GM21360 (cell line): Measurements from ENCODE around the gene EPAS1.

Source experiments
- ATAC-seq: cut with Tn5 transposase; IDR thresholded peaks from one replicate; pipeline ENCODE4 v1.9.1; 2021; ENCODE audit warnings: mild to moderate bottlenecking, moderate library complexity; ENCODE audit not compliant: unreplicated experiment

The EPAS1 gene

GRCh38 chr2:46431481-46432235, 134.5 kb downstream of the EPAS1 start:
- ATAC-seq: no peak

- no peak for ATAC-seq
Observed at GRCh38 chr2:46434851-46435273, 137.7 kb downstream of the EPAS1 start.

- no peak for ATAC-seq
Observed at GRCh38 chr2:46435353-46435752, 138.1 kb downstream of the EPAS1 start.

GRCh38 chr2:46435796-46436360, 138.7 kb downstream of the EPAS1 start:
- no peak for ATAC-seq
